ENCODE data around the gene OPTC.

OPTC gene

GRCh38 chr1:203518541-203518940 is 24.6 kb downstream of the OPTC start:
- DNase-seq: no peak

GRCh38 chr1:203519053-203519840 is 25.3 kb downstream of the OPTC start:
- DNase-seq: no peak

DNA sequence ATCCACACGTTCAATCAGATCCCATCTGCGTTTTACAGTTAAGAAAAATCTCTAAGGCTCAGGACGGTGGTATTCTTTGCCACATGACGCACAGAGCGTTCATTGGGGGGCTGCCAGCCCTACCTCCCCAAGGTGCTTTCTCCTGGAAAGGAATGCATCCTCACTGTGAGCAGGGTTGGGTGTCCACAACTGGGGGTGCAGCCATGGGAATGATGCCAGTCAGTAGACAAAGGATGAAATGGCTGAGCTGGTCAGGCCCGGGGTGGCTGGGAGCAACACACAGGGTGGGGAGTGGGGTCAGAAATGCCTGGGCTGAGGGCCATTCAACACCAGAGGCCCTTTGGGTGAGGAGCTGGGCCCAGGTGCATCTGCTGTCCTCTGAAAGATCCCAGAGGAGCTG is 25.9 kb downstream of the OPTC start:
- DNase-seq: no peak

- no peak for DNase-seq
Measured at GRCh38 chr1:203520315-203520714, 26.4 kb downstream of the OPTC start.

- no peak for DNase-seq
Measured at GRCh38 chr1:203521074-203521794, 27.3 kb downstream of the OPTC start.

- no peak for DNase-seq
Measured at GRCh38 chr1:203521812-203522211, 27.9 kb downstream of the OPTC start.

GRCh38 chr1:203522237-203522636 is 28.3 kb downstream of the OPTC start:
- DNase-seq: no peak

DNA sequence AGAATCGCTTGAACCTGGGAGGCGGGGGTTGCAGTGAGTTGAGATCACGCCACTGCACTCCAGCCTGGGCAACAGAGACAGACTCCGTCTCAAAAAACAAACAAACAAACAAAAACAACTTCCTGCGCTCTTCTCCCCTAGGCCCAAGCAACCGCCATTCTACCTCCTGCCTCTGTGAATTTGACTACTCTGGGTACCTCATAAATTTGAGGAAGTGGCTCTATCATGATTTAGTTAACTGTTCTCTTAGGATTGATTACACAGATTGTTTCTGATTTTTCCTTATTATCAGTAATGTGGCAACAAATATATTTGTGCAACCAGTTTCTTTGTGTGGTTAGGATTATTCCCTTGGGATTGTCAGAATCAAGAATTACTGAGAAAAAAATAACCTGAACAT is 29.7 kb downstream of the OPTC start:
- no peak for DNase-seq

GRCh38 chr1:203524152-203524551 is 30.2 kb downstream of the OPTC start:
- no peak for DNase-seq

- no peak for DNase-seq
Measured at GRCh38 chr1:203524824-203525223, 30.9 kb downstream of the OPTC start.

GRCh38 chr1:203525685-203526084 is 31.7 kb downstream of the OPTC start:
- no peak for DNase-seq

DNA sequence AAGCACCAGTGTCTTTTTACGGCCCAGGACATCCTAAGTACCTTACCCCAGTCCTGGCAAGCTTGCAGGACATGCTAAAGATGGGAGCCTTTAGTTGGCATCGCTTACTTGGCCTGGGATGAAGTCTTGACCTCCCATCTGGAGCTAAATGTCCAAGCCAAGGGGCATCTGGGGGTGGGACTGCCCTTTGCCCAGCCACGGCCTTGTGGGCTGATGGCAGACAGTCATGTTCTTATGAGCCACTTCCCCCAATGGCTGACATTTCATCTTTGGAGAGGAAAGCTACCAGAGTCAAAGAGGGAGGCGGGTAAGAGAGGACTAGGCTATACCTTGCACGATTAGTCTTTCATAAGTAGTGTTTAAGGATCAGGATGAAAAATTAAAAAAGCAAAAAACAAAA is 32.2 kb downstream of the OPTC start:
- DNase-seq: no peak

DNA sequence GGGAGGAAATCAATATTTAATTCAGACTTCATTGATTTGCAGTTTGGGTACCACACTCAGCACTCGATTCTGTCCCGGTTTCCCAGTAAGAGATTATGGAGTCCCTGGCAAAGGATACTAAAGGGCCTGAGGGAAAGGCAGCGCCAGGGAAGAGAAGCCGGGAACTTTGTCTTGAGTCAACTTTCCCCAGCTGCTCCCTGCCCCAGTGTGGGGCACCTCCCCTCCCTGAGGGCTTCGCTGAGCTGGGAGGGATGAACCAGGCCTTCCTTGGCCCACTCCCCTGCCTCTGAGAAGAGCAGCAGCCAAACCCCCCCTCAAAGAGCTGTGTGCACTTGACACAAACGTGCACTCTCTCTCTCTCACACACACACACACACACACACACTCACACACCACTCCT is 32.6 kb downstream of the OPTC start:
- DNase-seq: no peak

DNA sequence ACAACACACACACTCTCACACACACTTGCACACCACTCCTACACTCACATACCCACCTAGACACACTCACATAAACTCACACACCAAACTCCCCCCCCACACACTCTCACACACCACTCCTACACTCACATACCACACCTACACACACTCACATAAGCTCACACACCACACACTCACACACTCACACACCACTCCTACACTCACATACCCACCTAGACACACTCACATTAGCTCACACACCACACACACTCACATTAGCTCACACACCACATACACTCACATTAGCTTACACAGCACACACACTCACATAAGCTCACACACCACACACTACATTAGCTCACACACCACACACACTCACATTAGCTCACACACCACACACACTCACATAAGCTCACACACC is 33.1 kb downstream of the OPTC start:
- no peak for DNase-seq

GRCh38 chr1:203528063-203528462 is 34.1 kb downstream of the OPTC start:
- no peak for DNase-seq

DNA sequence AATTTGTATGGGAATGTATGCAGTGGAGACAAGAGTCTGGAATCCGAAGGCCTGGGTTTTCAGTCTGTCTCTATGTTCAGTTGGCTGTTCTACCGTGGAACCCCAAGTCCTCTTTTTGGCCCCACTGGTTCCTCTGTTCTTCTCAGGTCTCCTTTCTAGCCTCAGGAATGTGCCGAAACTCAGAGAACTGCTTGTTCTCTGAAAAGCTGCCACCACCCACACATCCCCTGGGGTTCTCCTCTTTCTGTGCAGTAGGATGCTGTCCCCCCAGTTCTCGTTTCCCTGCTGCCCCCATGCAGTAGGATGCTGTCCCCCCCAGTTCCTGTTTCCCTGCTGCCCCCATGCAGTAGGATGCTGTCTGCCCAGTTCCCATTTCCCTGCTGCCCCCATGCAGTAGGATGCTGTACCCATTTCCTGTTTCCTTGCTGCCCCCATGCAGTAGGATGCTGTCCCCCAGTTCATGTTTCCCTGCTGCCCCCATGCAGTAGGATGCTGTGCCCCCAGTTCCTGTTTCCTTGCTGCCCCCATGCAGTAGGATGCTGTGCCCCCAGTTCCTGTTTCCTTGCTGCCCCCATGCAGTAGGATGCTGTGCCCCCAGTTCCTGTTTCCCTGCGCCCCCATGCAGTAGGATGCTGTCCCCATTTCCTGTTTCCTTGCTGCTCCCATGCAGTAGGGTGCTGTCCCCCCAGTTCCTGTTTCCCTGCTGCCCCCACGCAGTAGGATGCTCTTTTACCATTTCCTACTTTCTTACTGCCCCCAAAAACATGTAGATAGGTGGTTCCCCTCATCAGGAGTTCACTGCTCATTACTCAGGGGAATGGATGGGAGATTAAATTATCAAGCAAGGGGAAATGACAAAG is 35.3 kb downstream of the OPTC start:
- DNase-seq: no peak

- DNase-seq: no peak
Measured at GRCh38 chr1:203531063-203531462, 37.1 kb downstream of the OPTC start.

DNA sequence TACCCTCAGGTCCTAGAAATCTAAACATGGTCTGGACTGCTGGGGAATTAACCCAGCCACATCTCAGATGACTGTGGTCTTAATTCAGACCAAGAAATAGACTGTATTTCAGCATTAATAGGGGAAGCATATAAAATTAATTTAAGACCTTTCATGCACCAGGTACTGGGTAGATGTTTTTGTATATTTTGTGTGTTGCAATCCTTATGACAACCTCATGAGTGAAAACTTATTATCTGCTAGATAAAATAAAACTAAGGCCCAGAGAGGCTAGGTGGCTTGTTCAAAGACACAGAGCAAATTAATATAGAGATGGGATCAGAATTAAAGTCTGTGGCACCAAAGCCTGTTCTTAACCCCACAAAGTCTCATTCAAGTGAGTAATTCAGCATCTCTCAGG is 40.1 kb downstream of the OPTC start:
- DNase-seq: no peak

GRCh38 chr1:203534526-203534925 is 40.6 kb downstream of the OPTC start:
- DNase-seq: no peak

- DNase-seq: no peak
Measured at GRCh38 chr1:203536575-203536974, 42.6 kb downstream of the OPTC start.

GRCh38 chr1:203536980-203537455 is 43.1 kb downstream of the OPTC start:
- no peak for DNase-seq

- DNase-seq: no peak
Measured at GRCh38 chr1:203537806-203538464, 44.0 kb downstream of the OPTC start.

DNA sequence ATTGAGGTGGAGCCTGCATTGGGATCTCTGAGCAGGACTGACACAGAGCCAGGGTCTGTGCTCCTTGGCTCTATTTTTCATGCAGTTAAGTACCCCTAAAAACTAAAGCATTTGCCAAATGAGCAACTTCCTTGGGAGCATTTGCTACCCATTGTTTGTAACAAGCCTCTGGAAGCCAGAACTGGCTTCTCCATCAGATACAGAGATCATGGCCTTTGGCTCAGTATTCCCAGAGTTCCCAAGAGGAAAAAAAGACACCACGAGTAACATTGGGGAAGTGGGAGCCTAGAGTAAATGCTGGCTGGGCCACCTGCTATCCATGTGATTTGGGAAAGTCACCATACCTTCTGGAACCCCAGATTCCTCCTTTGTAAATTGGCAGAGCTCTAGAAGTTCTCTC is 44.8 kb downstream of the OPTC start:
- no peak for DNase-seq
